CD4-positive, alpha-beta T cell (primary cell): Measurements from ENCODE around the gene PCDH1. TPM values are rescaled to one million over a fixed set of nuclear protein-coding genes. Genes with fewer than 3 reads are reported as not detected.

ENCODE experiments used
- ATAC-seq: fragments of 200-7000 bp; cut with Tn5 transposase; one replicate; pipeline ENCODE4 v1.10.0; 2022; ENCODE audit warnings: mild to moderate bottlenecking; ENCODE audit not compliant: poor library complexity
- CTCF ChIA-PET: fragments of 350-600 bp; sonication (Branson Sonifier 250); formaldehyde crosslinking; loops from one replicate; lab custom pipeline; 2021; ENCODE audit warnings: antibody characterized with exemption, inconsistent platforms; lab: Charles Lee
- POLR2A ChIA-PET: fragments of 350-600 bp; sonication (Branson Sonifier 250); formaldehyde crosslinking; loops from one replicate; lab custom pipeline; 2021; ENCODE audit warnings: antibody characterized with exemption, inconsistent platforms; lab: Charles Lee
- DNase-seq, 14 experiments: peaks; one replicate each; pipeline ENCODE4 v3.0.0-alpha.2; 2013 to 2020; ENCODE audit warnings: mixed read lengths in 2 of 14
- H3K27ac ChIP-seq, 2 donors: one replicate each; pipeline versions ENCODE4 v1.5.1 to v1.7.0; 2013; ENCODE audit warnings: low read length in 2 of 2, low read depth in 1 of 2, mild to moderate bottlenecking in 1 of 2
- H3K27me3 ChIP-seq, 2 experiments: 1 replicate in 1 of 2; 2 replicates in 1 of 2; pipeline versions ENCODE4 v1.6.1 to v1.7.0; 2013; ENCODE audit warnings: low read length in 2 of 2, control low read depth in 1 of 2, mild to moderate bottlenecking in 1 of 2, moderate library complexity in 1 of 2; ENCODE audit not compliant: insufficient read depth in 2 of 2, control insufficient read depth in 1 of 2
- H3K36me3 ChIP-seq: one replicate; pipeline ENCODE4 v1.6.1; 2013; ENCODE audit warnings: low read length, control low read depth; ENCODE audit not compliant: insufficient read depth
- H3K4me1 ChIP-seq: one replicate; pipeline ENCODE4 v1.6.1; 2013; ENCODE audit warnings: low read length, control low read depth; ENCODE audit not compliant: insufficient read depth
- H3K4me3 ChIP-seq: one replicate; pipeline ENCODE4 v1.5.1; 2013; ENCODE audit warnings: mild to moderate bottlenecking, low read length, moderate library complexity
- H3K9me3 ChIP-seq, 2 experiments: 1 replicate in 1 of 2; 2 replicates in 1 of 2; pipeline versions ENCODE4 v1.6.1 to v1.7.0; 2013; ENCODE audit warnings: low read length in 2 of 2, mild to moderate bottlenecking in 2 of 2, control low read depth in 1 of 2, moderate library complexity in 1 of 2; ENCODE audit not compliant: control insufficient read depth in 1 of 2, insufficient read depth in 1 of 2
- H3K27ac Mint-ChIP-seq: one replicate; pipeline ENCODE4 v1.8.0; 2020; ENCODE audit warnings: mixed read lengths
- H3K27me3 Mint-ChIP-seq: one replicate; pipeline ENCODE4 v1.8.0; 2021; ENCODE audit warnings: mixed read lengths
- H3K36me3 Mint-ChIP-seq: one replicate; pipeline ENCODE4 v1.8.0; 2021; ENCODE audit warnings: low read depth, mixed read lengths
- H3K4me1 Mint-ChIP-seq: one replicate; pipeline ENCODE4 v1.8.0; 2021; ENCODE audit warnings: low read depth, mixed read lengths
- H3K4me3 Mint-ChIP-seq: one replicate; pipeline ENCODE4 v1.8.0; 2020; ENCODE audit warnings: mild to moderate bottlenecking, mixed read lengths
- H3K9me3 Mint-ChIP-seq: one replicate; pipeline ENCODE4 v1.8.0; 2020; ENCODE audit warnings: mixed read lengths
- intact Hi-C, 2 experiments: fragments of 100-400 bp; cut with DNase I in 1 of 2; cut with micrococcal nuclease in 1 of 2; formaldehyde crosslinking; loops; one replicate each; pipeline versions ENCODE4 v1.15.1 to v1.9.0; 2023 to 2025; cut with DNase I, micrococcal nuclease
- total RNA-seq, 174 experiments: library from RNA in 2 of 174; stranded (reverse) in 2 of 174; gene quantifications; one replicate each; pipeline ENCODE4 v1.2.3 and lab custom pipeline; 2021 to 2026
- TF ChIP-seq, protein P1 (sequence below): fragments of 200-600 bp; IDR thresholded peaks from one replicate; pipeline ENCODE4 v1.8.0; 2022; ENCODE audit warnings: antibody characterized with exemption, mild to moderate bottlenecking

PCDH1 gene
- total RNA-seq, 2 experiments from 2014 or later: 0.17 TPM; not detected in 1

DNA sequence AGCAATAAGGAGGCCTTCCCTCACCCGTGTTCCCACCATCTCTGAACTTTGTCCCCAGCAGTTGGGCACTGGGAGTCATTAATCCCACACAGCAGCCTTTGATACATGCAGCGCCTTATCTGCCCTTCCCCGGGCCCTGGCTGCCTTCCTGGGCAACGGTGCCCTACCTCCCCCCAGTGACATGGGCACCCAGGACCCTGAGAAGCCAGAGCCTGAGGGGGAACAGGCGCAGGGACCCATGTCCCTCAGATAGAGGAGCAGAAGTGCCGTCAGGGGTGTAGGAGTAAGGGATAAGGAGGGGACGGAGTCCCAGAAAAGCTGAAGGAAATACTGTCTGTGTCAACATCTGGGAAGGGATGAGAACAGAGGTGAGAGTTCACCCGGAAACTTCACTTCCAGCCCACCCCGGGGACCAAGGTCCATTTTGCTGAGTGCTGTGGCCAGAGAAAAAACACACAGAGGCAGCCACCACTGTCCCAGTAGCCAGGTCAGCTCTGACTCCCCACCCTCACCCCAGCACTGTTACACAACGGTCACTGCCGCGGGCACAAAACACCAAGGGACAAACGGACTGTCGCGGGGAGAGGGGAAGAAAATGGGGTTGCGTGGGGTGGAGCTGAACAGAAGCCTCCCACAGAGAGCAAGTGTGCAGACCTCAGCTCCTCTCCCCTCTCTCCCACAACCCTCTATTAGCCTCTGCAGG lies 3.8 kb downstream of the PCDH1 start:
- Histone ChIP-seq H3K36me3 (no peaks in the 10 kb centered on the region), H3K27me3 (peaks cover 49 to 51% of the 10 kb centered on the region in 2 experiments), H3K4me1 (peaks cover 35% of the 10 kb centered on the region), H3K4me3 (no peak overlapping the region), H3K27ac (no peak overlapping the region), H3K9me3 (peaks cover 0 to 12% of the 10 kb centered on the region in 2 experiments)
- Mint-ChIP-seq H3K27ac (no peak overlapping the region), H3K27me3 (peaks cover 85% of the 10 kb centered on the region), H3K36me3 (no peaks in the 10 kb centered on the region), H3K9me3 (no peaks in the 10 kb centered on the region), H3K4me3 (no peak overlapping the region), H3K4me1 (peaks cover 29% of the 10 kb centered on the region)
- ChIA-PET POLR2A (interaction anchor here (0.8 kb wide), 1 partner anchor 16 kb away, joined by 3 read pairs; no protein-coding TSS in a partner anchor), CTCF (no interaction called here)
- ATAC-seq (no peak), DNase-seq (no peak)
- TF ChIP-seq, protein P1, sequence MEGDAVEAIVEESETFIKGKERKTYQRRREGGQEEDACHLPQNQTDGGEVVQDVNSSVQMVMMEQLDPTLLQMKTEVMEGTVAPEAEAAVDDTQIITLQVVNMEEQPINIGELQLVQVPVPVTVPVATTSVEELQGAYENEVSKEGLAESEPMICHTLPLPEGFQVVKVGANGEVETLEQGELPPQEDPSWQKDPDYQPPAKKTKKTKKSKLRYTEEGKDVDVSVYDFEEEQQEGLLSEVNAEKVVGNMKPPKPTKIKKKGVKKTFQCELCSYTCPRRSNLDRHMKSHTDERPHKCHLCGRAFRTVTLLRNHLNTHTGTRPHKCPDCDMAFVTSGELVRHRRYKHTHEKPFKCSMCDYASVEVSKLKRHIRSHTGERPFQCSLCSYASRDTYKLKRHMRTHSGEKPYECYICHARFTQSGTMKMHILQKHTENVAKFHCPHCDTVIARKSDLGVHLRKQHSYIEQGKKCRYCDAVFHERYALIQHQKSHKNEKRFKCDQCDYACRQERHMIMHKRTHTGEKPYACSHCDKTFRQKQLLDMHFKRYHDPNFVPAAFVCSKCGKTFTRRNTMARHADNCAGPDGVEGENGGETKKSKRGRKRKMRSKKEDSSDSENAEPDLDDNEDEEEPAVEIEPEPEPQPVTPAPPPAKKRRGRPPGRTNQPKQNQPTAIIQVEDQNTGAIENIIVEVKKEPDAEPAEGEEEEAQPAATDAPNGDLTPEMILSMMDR: no peak
- intact Hi-C loops: no loop called here

DNA sequence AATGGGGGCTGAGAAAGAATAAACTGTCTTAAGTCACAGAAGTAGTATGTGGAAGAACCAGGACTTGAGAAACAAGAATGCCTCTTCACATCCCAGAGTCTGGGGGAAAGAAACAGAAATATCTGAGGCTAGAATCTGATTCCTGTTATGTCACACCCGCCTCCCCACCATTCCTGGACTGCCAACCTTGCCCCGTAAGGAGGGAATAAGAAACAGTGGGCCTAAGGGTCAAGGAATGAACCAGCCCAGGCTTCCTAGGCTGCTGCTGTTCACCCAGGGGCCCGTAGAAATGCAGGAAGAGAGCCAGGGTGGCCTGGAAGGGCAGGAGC lies 4.3 kb downstream of the PCDH1 start:
- H3K27me3 Mint-ChIP-seq: peaks cover 80% of the 10 kb centered on the region
- ATAC-seq (no peak), DNase-seq (no peak)
- Histone ChIP-seq H3K36me3 (no peaks in the 10 kb centered on the region), H3K27ac (no peak overlapping the region), H3K9me3 (peaks cover 0 to 12% of the 10 kb centered on the region in 2 experiments), H3K4me1 (peaks cover 30% of the 10 kb centered on the region), H3K4me3 (no peak overlapping the region), H3K27me3 (peaks cover 46 to 49% of the 10 kb centered on the region in 2 experiments)
- ChIA-PET POLR2A (no interaction called here), CTCF (no interaction called here)
- no peak overlapping the region for H3K4me3 Mint-ChIP-seq
- TF ChIP-seq, protein P1: no peak
- H3K9me3 Mint-ChIP-seq: no peaks in the 10 kb centered on the region
- intact Hi-C loops: no loop called here
- H3K27ac Mint-ChIP-seq: no peak overlapping the region
- peaks cover 24% of the 10 kb centered on the region for H3K4me1 Mint-ChIP-seq
- H3K36me3 Mint-ChIP-seq: no peaks in the 10 kb centered on the region

DNA sequence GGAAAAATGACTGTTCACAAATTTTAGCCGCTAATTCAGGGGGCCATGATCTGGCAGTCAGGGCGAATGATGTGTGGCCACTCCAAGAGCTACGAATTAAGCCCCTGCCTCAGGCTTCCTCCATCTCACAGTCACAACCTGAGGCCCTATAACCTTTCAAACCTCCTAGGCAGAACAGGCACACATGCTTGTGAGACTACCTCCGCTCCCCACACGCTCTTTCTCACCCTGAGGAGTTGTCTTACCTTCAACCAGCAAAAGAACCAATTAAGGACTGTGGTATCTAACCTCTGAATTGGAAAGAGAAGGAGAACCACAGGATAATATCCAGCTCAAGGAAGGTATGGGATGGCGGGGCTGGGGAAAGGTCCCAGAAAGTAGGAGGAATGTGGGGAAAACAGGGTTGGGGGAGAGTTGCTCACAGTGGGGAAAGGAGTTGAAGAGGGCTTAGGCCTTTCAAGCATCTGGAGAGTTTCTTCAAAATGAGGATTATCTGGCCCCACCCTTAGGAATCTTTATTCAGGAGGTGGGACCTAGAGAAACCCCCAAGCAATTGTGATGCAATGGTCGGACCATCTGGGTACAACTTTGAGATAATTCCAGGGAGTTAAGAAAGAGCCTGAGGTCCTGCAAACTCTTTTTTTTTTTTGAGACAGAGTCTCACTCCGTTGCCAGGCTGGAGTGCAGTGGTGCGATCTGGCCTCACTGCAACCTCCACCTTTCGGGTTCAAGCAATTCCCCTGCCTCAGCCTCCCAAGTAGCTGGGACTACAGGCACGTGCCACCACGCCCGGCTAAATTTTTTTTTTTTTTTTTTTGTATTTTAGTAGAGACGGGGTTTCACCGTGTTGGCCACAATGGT lies 5.5 kb downstream of the PCDH1 start:
- Mint-ChIP-seq H3K4me1 (peaks cover 18% of the 10 kb centered on the region), H3K27me3 (peaks cover 73% of the 10 kb centered on the region), H3K9me3 (no peaks in the 10 kb centered on the region), H3K36me3 (no peaks in the 10 kb centered on the region), H3K4me3 (no peak overlapping the region), H3K27ac (no peak overlapping the region)
- peaks cover 21% of the 10 kb centered on the region for H3K4me1 ChIP-seq
- ATAC-seq (no peak), DNase-seq (peak in 1 of 14 experiments; percentile 7)
- peaks cover 0 to 12% of the 10 kb centered on the region in 2 experiments for H3K9me3 ChIP-seq
- H3K4me3 ChIP-seq: no peak overlapping the region
- H3K36me3 ChIP-seq: no peaks in the 10 kb centered on the region
- CTCF ChIA-PET: no interaction called here
- no peak overlapping the region for H3K27ac ChIP-seq
- TF ChIP-seq, protein P1: no peak
- intact Hi-C loops: no loop called here
- H3K27me3 ChIP-seq: peaks cover 40 to 43% of the 10 kb centered on the region in 2 experiments
- POLR2A ChIA-PET: no interaction called here
